GM06990 (cell line): ENCODE data around the gene DHRS7B.
"Not testable (repeated sequence)": the region's sequence is repeated elsewhere in the genome, so short reads cannot be mapped to it uniquely, and the experiment has no call there.

Experiments used
- DNase-seq: peaks from one replicate; pipeline ENCODE4 v3.0.0-alpha.2; 2011; ENCODE audit not compliant: insufficient read length; ENCODE audit errors: extremely low read depth
- H3K27me3 ChIP-seq: replicated peaks from 2 replicates; pipeline ENCODE4 v1.6.0; 2011; ENCODE audit warnings: low read length; ENCODE audit not compliant: control insufficient read depth, insufficient read depth
- H3K36me3 ChIP-seq: 2 replicates; pipeline ENCODE4 v1.5.1; 2011; ENCODE audit warnings: low read length; ENCODE audit not compliant: control insufficient read depth, insufficient read depth
- H3K4me3 ChIP-seq: replicated peaks from 2 replicates; pipeline ENCODE4 v1.5.1; 2011; ENCODE audit warnings: low read depth, mild to moderate bottlenecking, control low read depth, low read length
- CTCF ChIP-seq: IDR thresholded peaks from 2 replicates; pipeline ENCODE4 v1.5.1; 2011; ENCODE audit warnings: low read length, control low read depth, mild to moderate bottlenecking, inconsistent platforms; ENCODE audit not compliant: insufficient read depth, poor library complexity, severe bottlenecking

Gene DHRS7B

GRCh38 chr17:21129023-21129681, 2.4 kb downstream of the DHRS7B start:
- peak; percentile 41 for TF ChIP-seq CTCF
- no peak overlapping the region for H3K4me3 ChIP-seq
- H3K27me3 ChIP-seq, result no peaks in the 10 kb centered on the region
- no peak for DNase-seq
- no peaks in the 10 kb centered on the region for H3K36me3 ChIP-seq

- no peak for TF ChIP-seq CTCF
Observed at GRCh38 chr17:21131137-21131536, 4.4 kb downstream of the DHRS7B start.

GRCh38 chr17:21132428-21132827, 5.7 kb downstream of the DHRS7B start:
- no peaks in the 10 kb centered on the region for H3K36me3 ChIP-seq
- H3K27me3 ChIP-seq, result no peaks in the 10 kb centered on the region
- TF ChIP-seq CTCF, result no peak
- DNase-seq, result no peak
- no peak overlapping the region for H3K4me3 ChIP-seq

More at GRCh38 chr17:21131137-21131536, 4.4 kb downstream of the DHRS7B start:
- no peaks in the 10 kb centered on the region for H3K36me3 ChIP-seq
- no peak overlapping the region for H3K4me3 ChIP-seq
- no peaks in the 10 kb centered on the region for H3K27me3 ChIP-seq
- no peak for DNase-seq

- Histone ChIP-seq H3K36me3 (no peaks in the 10 kb centered on the region), H3K27me3 (no peaks in the 10 kb centered on the region), H3K4me3 (no peak overlapping the region)
- no peak for TF ChIP-seq CTCF
- no peak for DNase-seq
Observed at GRCh38 chr17:21134559-21134958, 7.8 kb downstream of the DHRS7B start.

GRCh38 chr17:21140911-21141310, 14.1 kb downstream of the DHRS7B start:
- Histone ChIP-seq H3K36me3 (no peaks in the 10 kb centered on the region), H3K4me3 (peak overlapping the region; percentile 46), H3K27me3 (no peaks in the 10 kb centered on the region)
- DNase-seq, result peak; percentile 63
- TF ChIP-seq CTCF, result no peak

- Histone ChIP-seq H3K36me3 (no peaks in the 10 kb centered on the region), H3K4me3 (peak overlapping the region; percentile 46), H3K27me3 (no peaks in the 10 kb centered on the region)
- no peak for DNase-seq
- TF ChIP-seq CTCF, result no peak
Observed at GRCh38 chr17:21141331-21141730, 14.6 kb downstream of the DHRS7B start.

- peak overlapping the region; percentile 46 for H3K4me3 ChIP-seq
- DNase-seq, H3K36me3 ChIP-seq, H3K27me3 ChIP-seq: not testable (repeated sequence)
Observed at GRCh38 chr17:21142065-21142464, 15.3 kb downstream of the DHRS7B start.
